HCT116 (cell line): ENCODE measurements around the gene ZNF276. TPM values are rescaled to one million over a fixed set of nuclear protein-coding genes. Genes with fewer than 3 reads are reported as not detected.
"Not testable (repeated sequence)": the region's sequence is repeated elsewhere in the genome, so short reads cannot be mapped to it uniquely, and the experiment has no call there.

ENCODE experiments used
- ATAC-seq: fragments of 200-7000 bp; cut with Tn5 transposase; 2 replicates; pipeline ENCODE4 v1.9.1; 2020; ENCODE audit warnings: mild to moderate bottlenecking, moderate library complexity
- BruUV-seq: library from RNA; stranded (reverse); fragments of 400-500 nt; replicated peaks from 2 replicates; lab custom pipeline; 2021; lab: Mats Ljungman, UMichigan
- CTCF ChIA-PET: fragments of 300-600 bp; sonication (Branson Sonifier 250); formaldehyde crosslinking; loops from one replicate; lab custom pipeline; 2021; ENCODE audit warnings: antibody characterized with exemption; lab: Charles Lee
- POLR2A ChIA-PET: fragments of 300-600, 350-600 bp; sonication (Branson Sonifier 250); formaldehyde crosslinking; loops from one replicate; lab custom pipeline; 2021; ENCODE audit warnings: antibody characterized with exemption; lab: Charles Lee
- RAD21 ChIA-PET, 2 experiments: fragments of 300-600 bp; sonication (Branson Sonifier 250); formaldehyde crosslinking; loops; one replicate each; lab custom pipeline; 2023; ENCODE audit warnings: low total read pairs in 2 of 2; ENCODE audit not compliant: uncharacterized antibody in 2 of 2, unreplicated experiment in 2 of 2, low non-redundant PET in 1 of 2; lab: Charles Lee
- DNase-seq: peaks from one replicate; pipeline ENCODE4 v3.0.0-alpha.2; 2010; ENCODE audit warnings: low read depth, low spot score
- H2AFZ ChIP-seq: fragments of 200-600 bp; shearing (Covaris generic), sonication (generic); 2 replicates; pipeline ENCODE4 v1.6.1; 2017; ENCODE audit warnings: low read depth, mixed run types, mixed read lengths, antibody characterized with exemption, low read length; ENCODE audit not compliant: poor library complexity, severe bottlenecking
- H3K27ac ChIP-seq: 2 replicates; pipeline ENCODE4 v1.5.1; 2012; ENCODE audit warnings: low read depth, low read length
- H3K27me3 ChIP-seq: fragments of 200-600 bp; sonication (generic); 2 replicates; pipeline ENCODE4 v1.6.1; 2016; ENCODE audit warnings: mixed run types, low read length, mixed read lengths; ENCODE audit not compliant: insufficient read depth
- H3K36me3 ChIP-seq, 2 experiments: fragments of 200-500 bp in 1 of 2; fragments of 200-600 bp in 1 of 2; sonication (Bioruptor generic) in 1 of 2; sonication (generic) in 1 of 2; 2 replicates each; pipeline versions ENCODE4 v1.5.1 to v1.6.1; 2014 to 2016; ENCODE audit warnings: low read length in 2 of 2, inconsistent platforms in 1 of 2, mixed read lengths in 1 of 2, mixed run types in 1 of 2; ENCODE audit not compliant: insufficient read depth in 2 of 2, control insufficient read depth in 1 of 2
- H3K4me1 ChIP-seq, 2 experiments: fragments of 200-600 bp in 1 of 2; sonication (generic) in 1 of 2; 2 replicates each; pipeline versions ENCODE4 v1.5.1 to v1.6.1; 2012 to 2017; ENCODE audit warnings: low read length in 2 of 2, inconsistent platforms in 1 of 2, mild to moderate bottlenecking in 1 of 2, mixed read lengths in 1 of 2, mixed run types in 1 of 2, moderate library complexity in 1 of 2; ENCODE audit not compliant: insufficient read depth in 2 of 2, control insufficient read depth in 1 of 2
- H3K4me2 ChIP-seq: fragments of 200-600 bp; sonication (generic); 2 replicates; pipeline ENCODE4 v1.6.1; 2017; ENCODE audit warnings: mixed run types, low read length, mixed read lengths
- H3K4me3 ChIP-seq, 2 experiments: fragments of 200-600 bp in 1 of 2; sonication (generic) in 1 of 2; replicated peaks in 1 of 2; 2 replicates each; pipeline ENCODE4 v1.5.1; 2011 to 2016; ENCODE audit warnings: low read length in 2 of 2, control low read depth in 1 of 2, low read depth in 1 of 2, mild to moderate bottlenecking in 1 of 2, mixed read lengths in 1 of 2, mixed run types in 1 of 2
- H3K79me2 ChIP-seq: fragments of 200-600 bp; sonication (generic); 2 replicates; pipeline ENCODE4 v1.6.1; 2017; ENCODE audit warnings: mild to moderate bottlenecking, mixed run types, low read length, moderate library complexity, mixed read lengths; ENCODE audit not compliant: insufficient read depth
- H3K9ac ChIP-seq: fragments of 200-600 bp; sonication (generic); 2 replicates; pipeline ENCODE4 v1.6.1; 2016; ENCODE audit warnings: low read length, mixed read lengths
- H3K9me2 ChIP-seq: fragments of 200-600 bp; sonication (generic), shearing (Covaris generic); 2 replicates; pipeline ENCODE4 v1.6.1; 2017; ENCODE audit warnings: mixed run types, mild to moderate bottlenecking, moderate library complexity; ENCODE audit not compliant: insufficient read depth
- H3K9me3 ChIP-seq, 2 experiments: fragments of 200-500 bp in 1 of 2; fragments of 200-600 bp in 1 of 2; sonication (Bioruptor generic) in 1 of 2; sonication (generic) in 1 of 2; 2 replicates each; pipeline ENCODE4 v1.6.1; 2014 to 2017; ENCODE audit warnings: low read length in 2 of 2, mixed read lengths in 2 of 2, inconsistent platforms in 1 of 2, low read depth in 1 of 2, mild to moderate bottlenecking in 1 of 2, mixed run types in 1 of 2, moderate library complexity in 1 of 2; ENCODE audit not compliant: control insufficient read depth in 1 of 2, insufficient read depth in 1 of 2
- H4K20me1 ChIP-seq: fragments of 200-600 bp; sonication (generic), shearing (Covaris generic); 2 replicates; pipeline ENCODE4 v1.6.1; 2017; ENCODE audit warnings: mixed run types, mild to moderate bottlenecking, moderate library complexity; ENCODE audit not compliant: insufficient read depth
- CBX3 ChIP-seq: IDR thresholded peaks from 2 replicates; pipeline ENCODE4 v1.6.1; 2012; ENCODE audit warnings: low read depth
- ELF1 ChIP-seq: IDR thresholded peaks from 2 replicates; pipeline ENCODE4 v1.6.1; 2012; ENCODE audit warnings: low read depth, borderline replicate concordance
- EZH2 ChIP-seq: fragments of 200-600 bp; sonication (generic); IDR thresholded peaks from 2 replicates; pipeline ENCODE4 v1.6.1; 2017; ENCODE audit warnings: antibody characterized with exemption, mixed run types
- POLR2A ChIP-seq: IDR thresholded peaks from 2 replicates; pipeline ENCODE4 v1.7.0; 2011; ENCODE audit warnings: borderline replicate concordance; ENCODE audit not compliant: insufficient read depth, insufficient read length; ENCODE audit errors: extremely low read depth
- POLR2AphosphoS5 ChIP-seq: IDR thresholded peaks from 2 replicates; pipeline ENCODE4 v1.6.1; 2011; ENCODE audit warnings: mild to moderate bottlenecking, low read depth, low read length, moderate library complexity
- RAD21 ChIP-seq: IDR thresholded peaks from 2 replicates; pipeline ENCODE4 v1.6.1; 2012; ENCODE audit warnings: low read depth, mild to moderate bottlenecking
- YY1 ChIP-seq: IDR thresholded peaks from 2 replicates; pipeline ENCODE4 v1.6.1; 2011; ENCODE audit warnings: low read length, low read depth, moderate library complexity, mild to moderate bottlenecking; ENCODE audit not compliant: insufficient replicate concordance; ENCODE audit errors: extremely low read depth
- ZNF274 ChIP-seq: fragments of 200-500 bp; sonication (Bioruptor generic); IDR thresholded peaks from 2 replicates; pipeline ENCODE4 v1.6.1; 2014; ENCODE audit warnings: mild to moderate bottlenecking, low read depth, low read length, inconsistent platforms
- intact Hi-C: fragments of 100-400 bp; cut with micrococcal nuclease; formaldehyde crosslinking; loops from 2 replicates; pipeline ENCODE4 v1.10.0; 2022
- total RNA-seq: library from RNA; stranded (reverse); gene quantifications from one replicate; pipeline ENCODE4 v1.2.1, GENCODE V29; 2021; ENCODE audit not compliant: unreplicated experiment
- TF ChIP-seq, protein P1 (sequence below), 3 experiments: fragments of 200-600 bp in 1 of 3; sonication (generic) in 1 of 3; IDR thresholded peaks in 2 of 3; conservative IDR thresholded peaks in 1 of 3; 2 replicates each; pipeline ENCODE4 v1.5.1; 2012 to 2017; ENCODE audit warnings: low read depth in 2 of 3, low read length in 2 of 3, antibody characterized with exemption in 1 of 3, borderline replicate concordance in 1 of 3, control low read depth in 1 of 3, mild to moderate bottlenecking in 1 of 3, mixed read lengths in 1 of 3, mixed run types in 1 of 3, moderate library complexity in 1 of 3; ENCODE audit not compliant: insufficient read depth in 1 of 3
- TF ChIP-seq, protein P2 (sequence below): IDR thresholded peaks from 2 replicates; pipeline ENCODE4 v1.6.1; 2012; ENCODE audit warnings: low read depth

Gene ZNF276
- total RNA-seq, 1 experiment from 2014 or later = 49.9 TPM

DNA sequence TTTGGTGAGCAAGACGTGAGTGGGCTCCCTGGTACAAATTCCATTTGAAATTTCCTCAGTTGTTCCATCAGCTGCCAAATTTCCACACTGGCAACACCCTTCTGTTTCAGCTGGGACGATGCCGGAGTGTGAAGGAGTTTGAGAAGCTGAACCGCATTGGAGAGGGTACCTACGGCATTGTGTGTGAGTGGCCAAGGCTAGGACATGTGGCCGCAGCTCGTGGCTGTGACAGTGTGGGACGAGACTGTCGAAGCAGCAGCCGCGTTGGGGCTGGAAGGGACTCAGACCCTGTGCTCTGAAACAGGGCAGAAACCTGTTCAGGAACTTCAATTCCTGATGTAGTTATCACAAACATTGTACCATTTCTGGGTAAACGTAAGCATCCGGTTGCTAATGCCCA is 32.2 kb upstream of the ZNF276 start:
- ChIA-PET CTCF (interaction anchor here (1.1 kb wide), 1 partner anchor 11 kb away, joined by 3 read pairs; no protein-coding TSS in a partner anchor), RAD21 (no interaction called here), POLR2A (no interaction called here)
- Histone ChIP-seq H3K9ac (no peak overlapping the region), H3K36me3 (peaks cover 27 to 62% of the 10 kb centered on the region in 2 experiments; a peak in 3 of 4 replicates), H3K4me2 (no peak overlapping the region), H3K4me1 (peaks cover 9 to 20% of the 10 kb centered on the region in 2 experiments), H3K4me3 (no peak overlapping the region), H3K79me2 (peaks cover 30% of the 10 kb centered on the region), H3K27ac (no peak overlapping the region), H3K9me2 (no peaks in the 10 kb centered on the region), H3K9me3 (peaks cover 3 to 6% of the 10 kb centered on the region in 2 experiments; a peak in 2 of 4 replicates), H4K20me1 (no peaks in the 10 kb centered on the region), H2AFZ (no peak overlapping the region), H3K27me3 (no peaks in the 10 kb centered on the region)
- intact Hi-C loops = no loop called here
- no peak for DNase-seq
- TF ChIP-seq POLR2A (no peak), ZNF274 (no peak), RAD21 (no peak), EZH2 (no peak), CBX3 (no peak), ELF1 (no peak), YY1 (no peak), POLR2AphosphoS5 (no peak)
- TF ChIP-seq, protein P1, sequence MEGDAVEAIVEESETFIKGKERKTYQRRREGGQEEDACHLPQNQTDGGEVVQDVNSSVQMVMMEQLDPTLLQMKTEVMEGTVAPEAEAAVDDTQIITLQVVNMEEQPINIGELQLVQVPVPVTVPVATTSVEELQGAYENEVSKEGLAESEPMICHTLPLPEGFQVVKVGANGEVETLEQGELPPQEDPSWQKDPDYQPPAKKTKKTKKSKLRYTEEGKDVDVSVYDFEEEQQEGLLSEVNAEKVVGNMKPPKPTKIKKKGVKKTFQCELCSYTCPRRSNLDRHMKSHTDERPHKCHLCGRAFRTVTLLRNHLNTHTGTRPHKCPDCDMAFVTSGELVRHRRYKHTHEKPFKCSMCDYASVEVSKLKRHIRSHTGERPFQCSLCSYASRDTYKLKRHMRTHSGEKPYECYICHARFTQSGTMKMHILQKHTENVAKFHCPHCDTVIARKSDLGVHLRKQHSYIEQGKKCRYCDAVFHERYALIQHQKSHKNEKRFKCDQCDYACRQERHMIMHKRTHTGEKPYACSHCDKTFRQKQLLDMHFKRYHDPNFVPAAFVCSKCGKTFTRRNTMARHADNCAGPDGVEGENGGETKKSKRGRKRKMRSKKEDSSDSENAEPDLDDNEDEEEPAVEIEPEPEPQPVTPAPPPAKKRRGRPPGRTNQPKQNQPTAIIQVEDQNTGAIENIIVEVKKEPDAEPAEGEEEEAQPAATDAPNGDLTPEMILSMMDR (IDR thresholded peaks at IDR 0.05 in 2 of 3, conservative IDR thresholded peaks at IDR 0.05 in 1 of 3; ENCODE audit: borderline replicate concordance in 1 of 3, insufficient read depth in 1 of 3, low read depth in 2 of 3, low read length in 2 of 3) = no peak
- TF ChIP-seq, protein P2, sequence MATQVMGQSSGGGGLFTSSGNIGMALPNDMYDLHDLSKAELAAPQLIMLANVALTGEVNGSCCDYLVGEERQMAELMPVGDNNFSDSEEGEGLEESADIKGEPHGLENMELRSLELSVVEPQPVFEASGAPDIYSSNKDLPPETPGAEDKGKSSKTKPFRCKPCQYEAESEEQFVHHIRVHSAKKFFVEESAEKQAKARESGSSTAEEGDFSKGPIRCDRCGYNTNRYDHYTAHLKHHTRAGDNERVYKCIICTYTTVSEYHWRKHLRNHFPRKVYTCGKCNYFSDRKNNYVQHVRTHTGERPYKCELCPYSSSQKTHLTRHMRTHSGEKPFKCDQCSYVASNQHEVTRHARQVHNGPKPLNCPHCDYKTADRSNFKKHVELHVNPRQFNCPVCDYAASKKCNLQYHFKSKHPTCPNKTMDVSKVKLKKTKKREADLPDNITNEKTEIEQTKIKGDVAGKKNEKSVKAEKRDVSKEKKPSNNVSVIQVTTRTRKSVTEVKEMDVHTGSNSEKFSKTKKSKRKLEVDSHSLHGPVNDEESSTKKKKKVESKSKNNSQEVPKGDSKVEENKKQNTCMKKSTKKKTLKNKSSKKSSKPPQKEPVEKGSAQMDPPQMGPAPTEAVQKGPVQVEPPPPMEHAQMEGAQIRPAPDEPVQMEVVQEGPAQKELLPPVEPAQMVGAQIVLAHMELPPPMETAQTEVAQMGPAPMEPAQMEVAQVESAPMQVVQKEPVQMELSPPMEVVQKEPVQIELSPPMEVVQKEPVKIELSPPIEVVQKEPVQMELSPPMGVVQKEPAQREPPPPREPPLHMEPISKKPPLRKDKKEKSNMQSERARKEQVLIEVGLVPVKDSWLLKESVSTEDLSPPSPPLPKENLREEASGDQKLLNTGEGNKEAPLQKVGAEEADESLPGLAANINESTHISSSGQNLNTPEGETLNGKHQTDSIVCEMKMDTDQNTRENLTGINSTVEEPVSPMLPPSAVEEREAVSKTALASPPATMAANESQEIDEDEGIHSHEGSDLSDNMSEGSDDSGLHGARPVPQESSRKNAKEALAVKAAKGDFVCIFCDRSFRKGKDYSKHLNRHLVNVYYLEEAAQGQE = no peak
- no TSS peak for BruUV-seq
- ATAC-seq = no peak

- H2AFZ ChIP-seq, H3K9me2 ChIP-seq, H3K4me3 ChIP-seq, H3K9me3 ChIP-seq, BruUV-seq, H4K20me1 ChIP-seq, POLR2A ChIA-PET, intact Hi-C loops, H3K27ac ChIP-seq, H3K27me3 ChIP-seq, RAD21 ChIA-PET, H3K4me2 ChIP-seq, H3K9ac ChIP-seq, DNase-seq, ATAC-seq: not testable (repeated sequence)
- H3K4me1 ChIP-seq = peaks cover 9 to 20% of the 10 kb centered on the region in 2 experiments
- H3K36me3 ChIP-seq = peaks cover 27 to 65% of the 10 kb centered on the region in 2 experiments; a peak in 3 of 4 replicates
- CTCF ChIA-PET = interaction anchor here (1.1 kb wide), 1 partner anchor 11 kb away, joined by 3 read pairs; no protein-coding TSS in a partner anchor
- peaks cover 30% of the 10 kb centered on the region for H3K79me2 ChIP-seq
These were observed 31.7 kb upstream of the ZNF276 start for GRCh38 chr16:89689621-89690020.
